Activated CD8-positive, alpha-beta memory T cell treated with anti-CD3 and anti-CD28 coated beads for 4 hours (primary cell): ENCODE results near the gene NTRK2.

ENCODE experiments used
- DNase-seq, 2 donors: peaks; one replicate each; pipeline ENCODE4 v3.0.0-alpha.2; 2020; ENCODE audit warnings: low read depth in 2 of 2

The NTRK2 gene

GRCh38 chr9:84780385-84780784 is 110.9 kb downstream of the NTRK2 start:
- DNase-seq, result no peak

GRCh38 chr9:84781458-84781857 is 111.9 kb downstream of the NTRK2 start:
- no peak for DNase-seq

- no peak for DNase-seq
These were observed 112.7 kb downstream of the NTRK2 start for GRCh38 chr9:84781931-84782866.

- DNase-seq, result no peak
These were observed 116.4 kb downstream of the NTRK2 start for GRCh38 chr9:84785792-84786547.

- no peak for DNase-seq
These were observed 119.4 kb downstream of the NTRK2 start for GRCh38 chr9:84788803-84789462.

- DNase-seq, result no peak
These were observed 119.9 kb downstream of the NTRK2 start for GRCh38 chr9:84789463-84789830.

GRCh38 chr9:84791643-84792042 is 122.1 kb downstream of the NTRK2 start:
- no peak for DNase-seq

GRCh38 chr9:84793251-84793650 is 123.7 kb downstream of the NTRK2 start:
- no peak for DNase-seq

GRCh38 chr9:84794981-84795637 is 125.6 kb downstream of the NTRK2 start:
- no peak for DNase-seq

GRCh38 chr9:84796404-84796803 is 126.9 kb downstream of the NTRK2 start:
- no peak for DNase-seq

GRCh38 chr9:84799251-84799650 is 129.7 kb downstream of the NTRK2 start:
- no peak for DNase-seq

GRCh38 chr9:84804951-84805694 is 135.6 kb downstream of the NTRK2 start:
- no peak for DNase-seq

GRCh38 chr9:84807431-84807830 is 137.9 kb downstream of the NTRK2 start:
- no peak for DNase-seq

- DNase-seq, result no peak
These were observed 138.4 kb downstream of the NTRK2 start for GRCh38 chr9:84807870-84808390.

- no peak for DNase-seq
These were observed 138.9 kb downstream of the NTRK2 start for GRCh38 chr9:84808416-84808815.

- no peak for DNase-seq
These were observed 141.7 kb downstream of the NTRK2 start for GRCh38 chr9:84811072-84811750.

- no peak for DNase-seq
These were observed 142.2 kb downstream of the NTRK2 start for GRCh38 chr9:84811751-84812074.

GRCh38 chr9:84812355-84812754 is 142.8 kb downstream of the NTRK2 start:
- DNase-seq, result no peak

GRCh38 chr9:84812847-84813246 is 143.3 kb downstream of the NTRK2 start:
- DNase-seq, result no peak

GRCh38 chr9:84815554-84815953 is 146.0 kb downstream of the NTRK2 start:
- no peak for DNase-seq
